Measurements from ENCODE around the gene GALNT18. TPM values are rescaled to one million over a fixed set of nuclear protein-coding genes. Genes with fewer than 3 reads are reported as not detected.
A peak's percentile ranks its signal among the peaks of the same experiment; 100 is the strongest.

The GALNT18 gene
- 1 to 10 TPM; 2.0 to 8.9 (median 4.3) TPM for total RNA-seq
- polyA plus RNA-seq = 1 to 10 TPM; 4.7 to 5.5 TPM

GRCh38 chr11:11621573-11622339 is at the start of gene GALNT18:
Gene GALNT18, minus strand, starts transcription at chr11:11622005.
- H3K27me3 ChIP-seq = no peaks in the 10 kb centered on the region
- H3K9me3 ChIP-seq = no peaks in the 10 kb centered on the region
- H3K4me1 ChIP-seq = no peaks in the 10 kb centered on the region
- 0 to 1% methylated on average over 47 to 71 of the region's 71 CpGs for WGBS, 2 donors
- no peaks in the 10 kb centered on the region for H3K36me3 ChIP-seq
- peak within 1 kb of the TSS; percentile 1 to 67 (median 51) for H3K27ac ChIP-seq
- peak within 1 kb of the TSS; percentile 35 to 56 (median 45) for H3K4me3 ChIP-seq
- DNase-seq (peak; percentile 90 to 97 (median 94)), FAIRE-seq (no peak), ATAC-seq (peak; percentile 92 to 97 (median 96))
- intact Hi-C loops (cut with DNase I) = no loop called here
- peak; percentile 26 to 47 (median 36) for TF ChIP-seq CTCF (IDR thresholded peaks at IDR 0.05)

- ATAC-seq = no peak
- TF ChIP-seq CTCF (IDR thresholded peaks at IDR 0.05) = no peak
- H3K36me3 ChIP-seq = no peaks in the 10 kb centered on the region
- H3K4me3 ChIP-seq = no peak overlapping the region
- no peaks in the 10 kb centered on the region for H3K27me3 ChIP-seq
- 54 to 62% methylated on average over 5 of the region's 5 CpGs for WGBS, 2 donors
- no peaks in the 10 kb centered on the region for H3K9me3 ChIP-seq
- no peaks in the 10 kb centered on the region for H3K4me1 ChIP-seq
- intact Hi-C loops (cut with DNase I) = no loop called here
- FAIRE-seq = no peak
- DNase-seq = no peak
- no peak overlapping the region for H3K27ac ChIP-seq
Measured at GRCh38 chr11:11670574-11670973, 48.8 kb upstream of the GALNT18 start.

- 37% methylated on average over 5 of the region's 5 CpGs for WGBS, 2 donors
- Histone ChIP-seq H3K27me3 (no peaks in the 10 kb centered on the region), H3K27ac (no peak overlapping the region), H3K36me3 (no peaks in the 10 kb centered on the region), H3K4me1 (no peaks in the 10 kb centered on the region), H3K4me3 (no peak overlapping the region), H3K9me3 (no peaks in the 10 kb centered on the region)
- no peak for TF ChIP-seq CTCF (IDR thresholded peaks at IDR 0.05)
- DNase-seq (no peak), ATAC-seq (no peak), FAIRE-seq (no peak)
- intact Hi-C loops (cut with DNase I) = no loop called here
Measured at GRCh38 chr11:11669233-11669846, 47.5 kb upstream of the GALNT18 start.

- H3K4me1 ChIP-seq = no peaks in the 10 kb centered on the region
- H3K27ac ChIP-seq = no peak overlapping the region
- 57 to 78% methylated on average over 5 of the region's 5 CpGs for WGBS, 2 donors
- ATAC-seq (no peak), FAIRE-seq (no peak), DNase-seq (no peak)
- TF ChIP-seq CTCF (IDR thresholded peaks at IDR 0.05) = no peak
- no peaks in the 10 kb centered on the region for H3K9me3 ChIP-seq
- H3K27me3 ChIP-seq = no peaks in the 10 kb centered on the region
- intact Hi-C loops (cut with DNase I) = no loop called here
- no peak overlapping the region for H3K4me3 ChIP-seq
- no peaks in the 10 kb centered on the region for H3K36me3 ChIP-seq
Measured at GRCh38 chr11:11668781-11669180, 47.0 kb upstream of the GALNT18 start.

GRCh38 chr11:11668274-11668673 is 46.5 kb upstream of the GALNT18 start:
- DNase-seq = no peak
- H3K4me3 ChIP-seq = no peak overlapping the region
- no peak overlapping the region for H3K27ac ChIP-seq
- no peak for ATAC-seq
- no peaks in the 10 kb centered on the region for H3K27me3 ChIP-seq
- H3K4me1 ChIP-seq = no peaks in the 10 kb centered on the region
- 53 to 67% methylated on average over 3 of the region's 3 CpGs for WGBS, 2 donors
- H3K9me3 ChIP-seq = no peaks in the 10 kb centered on the region
- intact Hi-C loops (cut with DNase I) = no loop called here
- no peak for FAIRE-seq
- TF ChIP-seq CTCF (IDR thresholded peaks at IDR 0.05) = no peak
- no peaks in the 10 kb centered on the region for H3K36me3 ChIP-seq

Measured in pancreas (tissue), 10 donors.